ENCODE data around the gene SPACA6. TPM values are rescaled to one million over a fixed set of nuclear protein-coding genes. Genes with fewer than 3 reads are reported as not detected.

SPACA6 gene
- total RNA-seq, 2 donors from 2014 or later, result 3.6 to 7.5 TPM

- H3K27ac Mint-ChIP-seq, result peak overlapping the region; percentile 94
- H3K27me3 Mint-ChIP-seq (ENCODE audit: low read depth), result peaks cover 18% of the 10 kb centered on the region
- peaks cover 26% of the 10 kb centered on the region for H3K4me1 Mint-ChIP-seq (ENCODE audit: low read depth)
- ATAC-seq (replicated peaks in 1 of 2) (no peak), DNase-seq (no peak)
- peak overlapping the region; percentile 78 to 81 for H3K4me3 Mint-ChIP-seq
- peaks cover 4 to 5% of the 10 kb centered on the region in 2 donors for H3K36me3 Mint-ChIP-seq (ENCODE audit: insufficient read depth in 2 of 2)
- H3K9me3 Mint-ChIP-seq, result no peaks in the 10 kb centered on the region
These were observed 1.3 kb upstream of the SPACA6 start for GRCh38 chr19:51691584-51692428.

- H3K4me1 Mint-ChIP-seq (ENCODE audit: low read depth), result peaks cover 26% of the 10 kb centered on the region
- no peak for ATAC-seq (replicated peaks in 1 of 2)
- H3K9me3 Mint-ChIP-seq, result no peaks in the 10 kb centered on the region
- H3K4me3 Mint-ChIP-seq, result no peak overlapping the region
- H3K27me3 Mint-ChIP-seq (ENCODE audit: low read depth), result peaks cover 15% of the 10 kb centered on the region
- no peak overlapping the region for H3K27ac Mint-ChIP-seq
- no peak for DNase-seq
- H3K36me3 Mint-ChIP-seq (ENCODE audit: insufficient read depth in 2 of 2), result peaks cover 4 to 5% of the 10 kb centered on the region in 2 donors
These were observed 662 bp upstream of the SPACA6 start for GRCh38 chr19:51692468-51692867.

- H3K4me3 Mint-ChIP-seq, result no peak overlapping the region
- ATAC-seq (replicated peaks in 1 of 2) (no peak), DNase-seq (no peak)
- peaks cover 2% of the 10 kb centered on the region for H3K27me3 Mint-ChIP-seq (ENCODE audit: low read depth)
- H3K4me1 Mint-ChIP-seq (ENCODE audit: low read depth), result peaks cover 18% of the 10 kb centered on the region
- peaks cover 2 to 4% of the 10 kb centered on the region in 2 donors for H3K36me3 Mint-ChIP-seq (ENCODE audit: insufficient read depth in 2 of 2)
- no peaks in the 10 kb centered on the region for H3K9me3 Mint-ChIP-seq
- H3K27ac Mint-ChIP-seq, result no peak overlapping the region
These were observed 689 bp downstream of the SPACA6 start for GRCh38 chr19:51693819-51694218.

- H3K4me1 Mint-ChIP-seq (ENCODE audit: low read depth), result peaks cover 17% of the 10 kb centered on the region
- no peak for ATAC-seq (replicated peaks in 1 of 2)
- H3K4me3 Mint-ChIP-seq, result no peak overlapping the region
- no peaks in the 10 kb centered on the region for H3K27me3 Mint-ChIP-seq (ENCODE audit: low read depth)
- no peak for DNase-seq
- peaks cover 2 to 4% of the 10 kb centered on the region in 2 donors for H3K36me3 Mint-ChIP-seq (ENCODE audit: insufficient read depth in 2 of 2)
- H3K27ac Mint-ChIP-seq, result no peak overlapping the region
- no peaks in the 10 kb centered on the region for H3K9me3 Mint-ChIP-seq
These were observed 1.4 kb downstream of the SPACA6 start for GRCh38 chr19:51694318-51695085.

- Mint-ChIP-seq H3K27ac (no peak overlapping the region), H3K27me3 (ENCODE audit: low read depth) (no peaks in the 10 kb centered on the region), H3K9me3 (no peaks in the 10 kb centered on the region), H3K36me3 (ENCODE audit: insufficient read depth in 2 of 2) (peaks cover 2 to 4% of the 10 kb centered on the region in 2 donors), H3K4me1 (ENCODE audit: low read depth) (peaks cover 14% of the 10 kb centered on the region), H3K4me3 (no peak overlapping the region)
- no peak for DNase-seq
- ATAC-seq (replicated peaks in 1 of 2), result no peak
These were observed 2.0 kb downstream of the SPACA6 start for GRCh38 chr19:51695088-51695487.

GRCh38 chr19:51695702-51696315 is 2.7 kb downstream of the SPACA6 start:
- H3K36me3 Mint-ChIP-seq (ENCODE audit: insufficient read depth in 2 of 2), result peaks cover 0 to 4% of the 10 kb centered on the region in 2 donors
- H3K9me3 Mint-ChIP-seq, result peaks cover 0 to 2% of the 10 kb centered on the region in 2 donors
- no peak overlapping the region for H3K4me3 Mint-ChIP-seq
- DNase-seq, result no peak
- no peaks in the 10 kb centered on the region for H3K27me3 Mint-ChIP-seq (ENCODE audit: low read depth)
- peaks cover 11% of the 10 kb centered on the region for H3K4me1 Mint-ChIP-seq (ENCODE audit: low read depth)
- H3K27ac Mint-ChIP-seq, result no peak overlapping the region
- no peak for ATAC-seq (replicated peaks in 1 of 2)

GRCh38 chr19:51696606-51697005 is 3.5 kb downstream of the SPACA6 start:
- Mint-ChIP-seq H3K4me3 (no peak overlapping the region), H3K27ac (no peak overlapping the region), H3K36me3 (ENCODE audit: insufficient read depth in 2 of 2) (peaks cover 0 to 4% of the 10 kb centered on the region in 2 donors), H3K4me1 (ENCODE audit: low read depth) (peaks cover 5% of the 10 kb centered on the region), H3K9me3 (peaks cover 0 to 2% of the 10 kb centered on the region in 2 donors), H3K27me3 (ENCODE audit: low read depth) (no peaks in the 10 kb centered on the region)
- no peak for ATAC-seq (replicated peaks in 1 of 2)
- DNase-seq, result no peak

- no peak for DNase-seq
- Mint-ChIP-seq H3K9me3 (peaks cover 0 to 2% of the 10 kb centered on the region in 2 donors), H3K36me3 (ENCODE audit: insufficient read depth in 2 of 2) (peaks cover 0 to 4% of the 10 kb centered on the region in 2 donors), H3K27me3 (ENCODE audit: low read depth) (peaks cover under 1% of the 10 kb centered on the region), H3K27ac (no peak overlapping the region), H3K4me3 (no peak overlapping the region), H3K4me1 (ENCODE audit: low read depth) (peaks cover 4% of the 10 kb centered on the region)
- no peak for ATAC-seq (replicated peaks in 1 of 2)
These were observed 4.1 kb downstream of the SPACA6 start for GRCh38 chr19:51697169-51697776.

- H3K27ac Mint-ChIP-seq, result no peak overlapping the region
- H3K36me3 Mint-ChIP-seq (ENCODE audit: insufficient read depth in 2 of 2), result peaks cover 0 to 6% of the 10 kb centered on the region in 2 donors
- H3K9me3 Mint-ChIP-seq, result peaks cover 0 to 2% of the 10 kb centered on the region in 2 donors
- DNase-seq (no peak), ATAC-seq (replicated peaks in 1 of 2) (no peak)
- H3K4me1 Mint-ChIP-seq (ENCODE audit: low read depth), result peaks cover 10% of the 10 kb centered on the region
- H3K4me3 Mint-ChIP-seq, result no peak overlapping the region
- peaks cover 10% of the 10 kb centered on the region for H3K27me3 Mint-ChIP-seq (ENCODE audit: low read depth)
These were observed 5.2 kb downstream of the SPACA6 start for GRCh38 chr19:51698296-51698695.

GRCh38 chr19:51699170-51699569 is 6.0 kb downstream of the SPACA6 start:
- peaks cover 0 to 6% of the 10 kb centered on the region in 2 donors for H3K36me3 Mint-ChIP-seq (ENCODE audit: insufficient read depth in 2 of 2)
- no peak overlapping the region for H3K27ac Mint-ChIP-seq
- H3K27me3 Mint-ChIP-seq (ENCODE audit: low read depth), result peaks cover 14% of the 10 kb centered on the region
- H3K9me3 Mint-ChIP-seq, result peaks cover 0 to 2% of the 10 kb centered on the region in 2 donors
- no peak overlapping the region for H3K4me3 Mint-ChIP-seq
- DNase-seq, result no peak
- no peak for ATAC-seq (replicated peaks in 1 of 2)
- H3K4me1 Mint-ChIP-seq (ENCODE audit: low read depth), result peaks cover 14% of the 10 kb centered on the region

GRCh38 chr19:51701468-51702100 is 8.5 kb downstream of the SPACA6 start:
- Mint-ChIP-seq H3K9me3 (peaks cover 0 to 2% of the 10 kb centered on the region in 2 donors), H3K4me3 (no peak overlapping the region), H3K27ac (no peak overlapping the region), H3K36me3 (ENCODE audit: insufficient read depth in 2 of 2) (peaks cover 13 to 15% of the 10 kb centered on the region in 2 donors), H3K4me1 (ENCODE audit: low read depth) (peaks cover 35% of the 10 kb centered on the region), H3K27me3 (ENCODE audit: low read depth) (peaks cover 14% of the 10 kb centered on the region)
- DNase-seq (no peak), ATAC-seq (replicated peaks in 1 of 2) (no peak)

- ATAC-seq (replicated peaks in 1 of 2) (no peak), DNase-seq (peak; percentile 62 to 75)
- Mint-ChIP-seq H3K27ac (peak overlapping the region; percentile 17), H3K9me3 (peaks cover 0 to 2% of the 10 kb centered on the region in 2 donors), H3K27me3 (ENCODE audit: low read depth) (peaks cover 14% of the 10 kb centered on the region), H3K4me1 (ENCODE audit: low read depth) (peaks cover 36% of the 10 kb centered on the region), H3K36me3 (ENCODE audit: insufficient read depth in 2 of 2) (peaks cover 15 to 17% of the 10 kb centered on the region in 2 donors), H3K4me3 (peak overlapping the region; percentile 94)
These were observed 9.1 kb downstream of the SPACA6 start for GRCh38 chr19:51702103-51702824.
